HepG2 (cell line): Measurements from ENCODE around the gene GNAS-AS1. TPM values are rescaled to one million over a fixed set of nuclear protein-coding genes. Genes with fewer than 3 reads are reported as not detected.

Experiments used
- ASH2L ChIP-seq: fragments of 300-600, 200-600 bp; sonication (generic); IDR thresholded peaks from 2 replicates; pipeline ENCODE4 v1.7.0; 2017; ENCODE audit warnings: low read depth, mild to moderate bottlenecking, moderate library complexity, mixed read lengths, low read length; ENCODE audit not compliant: insufficient read length
- HCFC1 ChIP-seq: fragments of 150-350 bp; IDR thresholded peaks from 2 replicates; pipeline ENCODE4 v1.6.1; 2014; ENCODE audit warnings: low read depth, low read length
- KAT8 ChIP-seq: IDR thresholded peaks from 2 replicates; pipeline ENCODE4 v1.6.1; 2016; ENCODE audit warnings: missing genetic modification reagents, missing compliant biosample characterization
- KDM3A ChIP-seq: IDR thresholded peaks from 2 replicates; pipeline ENCODE4 v1.6.1; 2018; ENCODE audit warnings: low read depth, missing compliant biosample characterization
- POLR2AphosphoS5 ChIP-seq: IDR thresholded peaks from 2 replicates; pipeline ENCODE4 v1.6.1; 2012; ENCODE audit warnings: low read depth, low read length
- RBFOX2 ChIP-seq: fragments of 200-400 bp; formaldehyde crosslinking; IDR thresholded peaks from 2 replicates; pipeline ENCODE4 v1.6.1; 2017; ENCODE audit warnings: low read depth, mild to moderate bottlenecking, low read length
- XRCC5 ChIP-seq: fragments of 200-400 bp; formaldehyde crosslinking; optimal IDR thresholded peaks from 2 replicates; pipeline ENCODE3; 2017; ENCODE audit warnings: mild to moderate bottlenecking, low read length
- ZFY ChIP-seq: sonication (generic); formaldehyde crosslinking; IDR thresholded peaks from 2 replicates; pipeline ENCODE4 v1.4.0; 2020; ENCODE audit warnings: missing genetic modification reagents
- ZNF12 ChIP-seq: sonication (generic); formaldehyde crosslinking; IDR thresholded peaks from 2 replicates; pipeline ENCODE4 v1.5.0; 2020; ENCODE audit warnings: missing genetic modification reagents
- ZNF619 ChIP-seq: sonication (generic); formaldehyde crosslinking; IDR thresholded peaks from 2 replicates; pipeline ENCODE4 v1.4.0; 2020; ENCODE audit warnings: mild to moderate bottlenecking, missing genetic modification reagents
- ZNF720 ChIP-seq: sonication (generic); formaldehyde crosslinking; IDR thresholded peaks from 2 replicates; pipeline ENCODE4 v1.4.0; 2020; ENCODE audit warnings: missing genetic modification reagents
- polyA plus RNA-seq, 8 experiments: library from polyadenylated mRNA; depleted of rRNA in 3 of 8; stranded (reverse) in 7 of 8; unstranded in 1 of 8; fragments of >200 nt; fragmentation: Illumina TruSeq in 4 of 8; extraction: Trizol in 4 of 8; gene quantifications; 2 replicates each; pipeline versions ENCODE4 v1.2.1 to v1.2.3, GENCODE V29; 2011 to 2016; ENCODE audit warnings: low read depth in 4 of 8, missing spikeins in 1 of 8, mixed read lengths in 1 of 8; ENCODE audit not compliant: insufficient read depth in 1 of 8
- total RNA-seq, 5 experiments: library from RNA; depleted of rRNA; stranded (reverse); fragments of >200 nt; fragmentation: Illumina TruSeq; extraction: Trizol; gene quantifications; 2 replicates each; pipeline ENCODE4 v1.2.3, GENCODE V29; 2016; ENCODE audit warnings: low read depth in 1 of 5
- TF ChIP-seq, protein P1 (sequence below): sonication (generic); formaldehyde crosslinking; IDR thresholded peaks from 2 replicates; pipeline ENCODE4 v1.4.0; 2020; ENCODE audit warnings: missing genetic modification reagents
- TF ChIP-seq, protein P2 (sequence below): sonication (generic); formaldehyde crosslinking; IDR thresholded peaks from 2 replicates; pipeline ENCODE4 v1.4.0; 2020; ENCODE audit warnings: missing genetic modification reagents
- TF ChIP-seq, protein P3 (sequence below): sonication (generic); formaldehyde crosslinking; IDR thresholded peaks from 2 replicates; pipeline ENCODE4 v1.4.0; 2020; ENCODE audit warnings: missing genetic modification reagents, mild to moderate bottlenecking, borderline replicate concordance
- TF ChIP-seq, protein P4 (sequence below): IDR thresholded peaks from 2 replicates; pipeline ENCODE4 v1.6.1; 2016; ENCODE audit warnings: mild to moderate bottlenecking
- TF ChIP-seq, protein P5 (sequence below): sonication (generic); formaldehyde crosslinking; IDR thresholded peaks from 2 replicates; pipeline ENCODE4 v1.8.1; 2022; ENCODE audit warnings: low read depth, mild to moderate bottlenecking, missing genetic modification reagents
- TF ChIP-seq, protein P6 (sequence below): IDR thresholded peaks from 2 replicates; pipeline ENCODE4 v1.6.1; 2012; ENCODE audit warnings: inconsistent platforms
- TF ChIP-seq, protein P7 (sequence below): sonication (generic); formaldehyde crosslinking; IDR thresholded peaks from 2 replicates; pipeline ENCODE4 v1.8.1; 2023; ENCODE audit warnings: mild to moderate bottlenecking, missing genetic modification reagents, borderline replicate concordance

The GNAS-AS1 gene
- total and polyA plus RNA-seq, 2 of the 13 experiments (the other 11 are each of a cell fraction or from before 2014, with no cell fraction given) = not detected

DNA sequence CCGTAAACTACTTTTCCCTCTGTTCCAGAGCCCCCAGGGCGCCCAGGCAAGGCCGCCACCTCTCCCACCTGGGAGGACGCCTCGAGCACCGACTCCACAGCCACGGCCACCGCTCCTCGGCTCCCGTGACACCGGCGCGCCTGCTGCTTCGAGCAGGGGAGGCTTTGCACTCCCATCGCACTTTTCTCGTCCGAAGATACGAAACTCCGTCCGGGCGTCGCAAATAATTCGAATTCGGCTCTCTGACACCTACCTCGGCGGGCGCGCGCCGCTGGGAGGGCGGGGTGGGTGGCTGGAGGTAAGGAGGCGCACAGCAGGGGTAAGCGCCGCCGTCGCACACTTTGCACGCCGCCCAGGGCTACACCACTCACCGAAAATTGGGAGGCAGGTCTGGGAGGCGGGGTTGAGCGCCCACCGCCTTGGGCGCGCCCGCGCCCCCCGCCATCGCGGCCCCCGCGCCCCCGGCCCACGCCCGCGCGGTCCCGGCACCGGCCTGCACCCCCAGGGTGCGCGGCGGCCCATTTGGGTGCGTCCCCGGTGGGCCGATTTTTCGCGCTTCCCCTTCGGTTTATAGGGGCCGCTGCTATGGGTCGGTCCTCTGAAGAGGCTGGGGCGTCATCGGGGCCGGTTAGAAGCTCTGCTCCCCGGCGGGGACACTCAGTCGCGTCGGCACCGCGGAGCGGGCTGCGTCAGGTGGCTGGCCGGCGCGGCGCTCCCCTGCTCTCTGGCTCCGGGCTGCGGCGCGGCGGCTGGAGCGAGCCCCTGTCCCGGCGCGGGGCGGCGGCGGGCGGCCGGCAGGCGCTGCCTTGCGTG lies 38.0 kb upstream of the GNAS-AS1 start (continued):
- TF ChIP-seq ASH2L (peak; percentile 67), ZNF12 (CRISPR knock-in tag) (no peak), XRCC5 (peak; percentile 8), ZFY (0 out of 2 replicates have a peak, but pooled peaks have one; percentile 45), KDM3A (no peak), ZNF720 (CRISPR knock-in tag) (no peak), POLR2AphosphoS5 (peak; percentile 93), RBFOX2 (peak; percentile 92), ZNF619 (CRISPR knock-in tag) (0 out of 2 replicates have a peak, but pooled peaks have one; percentile 68), KAT8 (peak; percentile 79), HCFC1 (peak; percentile 53; the same call in 1 of the 2 replicates)
- TF ChIP-seq, protein P1, sequence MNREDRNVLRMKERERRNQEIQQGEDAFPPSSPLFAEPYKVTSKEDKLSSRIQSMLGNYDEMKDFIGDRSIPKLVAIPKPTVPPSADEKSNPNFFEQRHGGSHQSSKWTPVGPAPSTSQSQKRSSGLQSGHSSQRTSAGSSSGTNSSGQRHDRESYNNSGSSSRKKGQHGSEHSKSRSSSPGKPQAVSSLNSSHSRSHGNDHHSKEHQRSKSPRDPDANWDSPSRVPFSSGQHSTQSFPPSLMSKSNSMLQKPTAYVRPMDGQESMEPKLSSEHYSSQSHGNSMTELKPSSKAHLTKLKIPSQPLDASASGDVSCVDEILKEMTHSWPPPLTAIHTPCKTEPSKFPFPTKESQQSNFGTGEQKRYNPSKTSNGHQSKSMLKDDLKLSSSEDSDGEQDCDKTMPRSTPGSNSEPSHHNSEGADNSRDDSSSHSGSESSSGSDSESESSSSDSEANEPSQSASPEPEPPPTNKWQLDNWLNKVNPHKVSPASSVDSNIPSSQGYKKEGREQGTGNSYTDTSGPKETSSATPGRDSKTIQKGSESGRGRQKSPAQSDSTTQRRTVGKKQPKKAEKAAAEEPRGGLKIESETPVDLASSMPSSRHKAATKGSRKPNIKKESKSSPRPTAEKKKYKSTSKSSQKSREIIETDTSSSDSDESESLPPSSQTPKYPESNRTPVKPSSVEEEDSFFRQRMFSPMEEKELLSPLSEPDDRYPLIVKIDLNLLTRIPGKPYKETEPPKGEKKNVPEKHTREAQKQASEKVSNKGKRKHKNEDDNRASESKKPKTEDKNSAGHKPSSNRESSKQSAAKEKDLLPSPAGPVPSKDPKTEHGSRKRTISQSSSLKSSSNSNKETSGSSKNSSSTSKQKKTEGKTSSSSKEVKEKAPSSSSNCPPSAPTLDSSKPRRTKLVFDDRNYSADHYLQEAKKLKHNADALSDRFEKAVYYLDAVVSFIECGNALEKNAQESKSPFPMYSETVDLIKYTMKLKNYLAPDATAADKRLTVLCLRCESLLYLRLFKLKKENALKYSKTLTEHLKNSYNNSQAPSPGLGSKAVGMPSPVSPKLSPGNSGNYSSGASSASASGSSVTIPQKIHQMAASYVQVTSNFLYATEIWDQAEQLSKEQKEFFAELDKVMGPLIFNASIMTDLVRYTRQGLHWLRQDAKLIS (CRISPR knock-in tag) = no peak
- TF ChIP-seq, protein P2, sequence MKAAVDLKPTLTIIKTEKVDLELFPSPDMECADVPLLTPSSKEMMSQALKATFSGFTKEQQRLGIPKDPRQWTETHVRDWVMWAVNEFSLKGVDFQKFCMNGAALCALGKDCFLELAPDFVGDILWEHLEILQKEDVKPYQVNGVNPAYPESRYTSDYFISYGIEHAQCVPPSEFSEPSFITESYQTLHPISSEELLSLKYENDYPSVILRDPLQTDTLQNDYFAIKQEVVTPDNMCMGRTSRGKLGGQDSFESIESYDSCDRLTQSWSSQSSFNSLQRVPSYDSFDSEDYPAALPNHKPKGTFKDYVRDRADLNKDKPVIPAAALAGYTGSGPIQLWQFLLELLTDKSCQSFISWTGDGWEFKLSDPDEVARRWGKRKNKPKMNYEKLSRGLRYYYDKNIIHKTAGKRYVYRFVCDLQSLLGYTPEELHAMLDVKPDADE (CRISPR knock-in tag) = no peak
- TF ChIP-seq, protein P3, sequence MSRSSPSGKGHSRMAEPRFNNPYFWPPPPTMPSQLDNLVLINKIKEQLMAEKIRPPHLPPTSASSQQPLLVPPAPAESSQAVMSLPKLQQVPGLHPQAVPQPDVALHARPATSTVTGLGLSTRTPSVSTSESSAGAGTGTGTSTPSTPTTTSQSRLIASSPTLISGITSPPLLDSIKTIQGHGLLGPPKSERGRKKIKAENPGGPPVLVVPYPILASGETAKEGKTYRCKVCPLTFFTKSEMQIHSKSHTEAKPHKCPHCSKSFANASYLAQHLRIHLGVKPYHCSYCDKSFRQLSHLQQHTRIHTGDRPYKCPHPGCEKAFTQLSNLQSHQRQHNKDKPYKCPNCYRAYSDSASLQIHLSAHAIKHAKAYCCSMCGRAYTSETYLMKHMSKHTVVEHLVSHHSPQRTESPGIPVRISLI = 0 out of 2 replicates have a peak, but pooled peaks have one; percentile 14
- TF ChIP-seq, protein P4, sequence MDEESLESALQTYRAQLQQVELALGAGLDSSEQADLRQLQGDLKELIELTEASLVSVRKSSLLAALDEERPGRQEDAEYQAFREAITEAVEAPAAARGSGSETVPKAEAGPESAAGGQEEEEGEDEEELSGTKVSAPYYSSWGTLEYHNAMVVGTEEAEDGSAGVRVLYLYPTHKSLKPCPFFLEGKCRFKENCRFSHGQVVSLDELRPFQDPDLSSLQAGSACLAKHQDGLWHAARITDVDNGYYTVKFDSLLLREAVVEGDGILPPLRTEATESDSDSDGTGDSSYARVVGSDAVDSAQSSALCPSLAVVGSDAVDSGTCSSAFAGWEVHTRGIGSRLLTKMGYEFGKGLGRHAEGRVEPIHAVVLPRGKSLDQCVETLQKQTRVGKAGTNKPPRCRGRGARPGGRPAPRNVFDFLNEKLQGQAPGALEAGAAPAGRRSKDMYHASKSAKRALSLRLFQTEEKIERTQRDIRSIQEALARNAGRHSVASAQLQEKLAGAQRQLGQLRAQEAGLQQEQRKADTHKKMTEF (CRISPR knock-in tag) = no peak
- TF ChIP-seq, protein P5, sequence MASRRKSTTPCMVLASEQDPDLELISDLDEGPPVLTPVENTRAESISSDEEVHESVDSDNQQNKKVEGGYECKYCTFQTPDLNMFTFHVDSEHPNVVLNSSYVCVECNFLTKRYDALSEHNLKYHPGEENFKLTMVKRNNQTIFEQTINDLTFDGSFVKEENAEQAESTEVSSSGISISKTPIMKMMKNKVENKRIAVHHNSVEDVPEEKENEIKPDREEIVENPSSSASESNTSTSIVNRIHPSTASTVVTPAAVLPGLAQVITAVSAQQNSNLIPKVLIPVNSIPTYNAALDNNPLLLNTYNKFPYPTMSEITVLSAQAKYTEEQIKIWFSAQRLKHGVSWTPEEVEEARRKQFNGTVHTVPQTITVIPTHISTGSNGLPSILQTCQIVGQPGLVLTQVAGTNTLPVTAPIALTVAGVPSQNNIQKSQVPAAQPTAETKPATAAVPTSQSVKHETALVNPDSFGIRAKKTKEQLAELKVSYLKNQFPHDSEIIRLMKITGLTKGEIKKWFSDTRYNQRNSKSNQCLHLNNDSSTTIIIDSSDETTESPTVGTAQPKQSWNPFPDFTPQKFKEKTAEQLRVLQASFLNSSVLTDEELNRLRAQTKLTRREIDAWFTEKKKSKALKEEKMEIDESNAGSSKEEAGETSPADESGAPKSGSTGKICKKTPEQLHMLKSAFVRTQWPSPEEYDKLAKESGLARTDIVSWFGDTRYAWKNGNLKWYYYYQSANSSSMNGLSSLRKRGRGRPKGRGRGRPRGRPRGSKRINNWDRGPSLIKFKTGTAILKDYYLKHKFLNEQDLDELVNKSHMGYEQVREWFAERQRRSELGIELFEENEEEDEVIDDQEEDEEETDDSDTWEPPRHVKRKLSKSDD (CRISPR knock-in tag) = peak; percentile 50; the same call in 1 of the 2 replicates
- TF ChIP-seq, protein P6, sequence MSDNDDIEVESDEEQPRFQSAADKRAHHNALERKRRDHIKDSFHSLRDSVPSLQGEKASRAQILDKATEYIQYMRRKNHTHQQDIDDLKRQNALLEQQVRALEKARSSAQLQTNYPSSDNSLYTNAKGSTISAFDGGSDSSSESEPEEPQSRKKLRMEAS = peak; percentile 29; the same call in 1 of the 2 replicates
- TF ChIP-seq, protein P7, sequence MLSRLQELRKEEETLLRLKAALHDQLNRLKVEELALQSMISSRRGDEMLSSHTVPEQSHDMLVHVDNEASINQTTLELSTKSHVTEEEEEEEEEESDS = no peak
